GM12892 (cell line): ENCODE measurements around the gene SLC35C1. TPM values are rescaled to one million over a fixed set of nuclear protein-coding genes. Genes with fewer than 3 reads are reported as not detected.

Source experiments
- DNase-seq: peaks from one replicate; pipeline ENCODE4 v3.0.0; 2011; ENCODE audit not compliant: insufficient read length
- FAIRE-seq: peaks from 2 replicates; lab custom pipeline; 2011; peaks lifted over from hg19 to GRCh38; lab: Jason Lieb, UNC
- POLR2A ChIP-seq: IDR thresholded peaks from 2 replicates; pipeline ENCODE4 v1.6.1; 2011; ENCODE audit warnings: low read depth, low read length, control low read depth
- POLR2AphosphoS5 ChIP-seq: IDR thresholded peaks from 2 replicates; pipeline ENCODE4 v1.6.1; 2011; ENCODE audit warnings: low read depth, low read length, control low read depth
- TAF1 ChIP-seq: IDR thresholded peaks from 2 replicates; pipeline ENCODE4 v1.6.1; 2011; ENCODE audit warnings: low read depth, mild to moderate bottlenecking, control low read depth, low read length, borderline replicate concordance
- polyA plus RNA-seq: library from polyadenylated mRNA; unstranded; fragments of >200 nt; gene quantifications from one replicate; pipeline ENCODE4 v1.2.1, GENCODE V29; 2012; ENCODE audit warnings: missing spikeins, inconsistent platforms; ENCODE audit not compliant: missing spikeins

Gene SLC35C1
- polyA plus RNA-seq: 1.8 TPM

DNA sequence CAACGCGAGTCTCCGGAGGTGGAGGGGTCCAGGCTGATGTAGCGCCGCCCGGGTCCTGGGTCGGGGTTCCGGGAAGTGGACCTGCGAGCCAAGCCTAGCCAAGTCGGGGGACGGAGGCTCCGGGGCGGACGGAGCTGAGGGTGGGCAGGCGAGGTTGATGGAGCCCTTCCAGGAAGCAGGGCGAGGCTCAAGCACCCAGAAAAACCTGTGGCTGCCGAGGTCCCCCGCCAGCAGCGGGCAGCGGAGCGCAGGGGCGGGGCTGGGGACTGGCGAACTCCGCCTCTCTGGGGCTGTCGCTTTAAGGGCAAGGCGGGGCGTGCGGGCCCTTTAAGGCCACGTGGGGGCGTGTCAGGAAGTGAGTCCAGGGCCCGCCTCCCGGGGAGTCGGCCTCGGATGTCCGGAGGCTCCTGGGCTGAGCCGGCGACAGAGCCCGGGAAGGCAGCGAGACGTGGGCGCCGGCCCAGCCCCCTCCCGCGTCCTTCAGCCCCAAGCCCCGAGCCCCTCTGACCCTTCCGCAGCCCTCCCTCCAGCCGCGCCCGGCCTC is at the start of gene SLC35C1:
Gene SLC35C1 (plus strand): TSS at position 389 of the 544 bp plus-strand sequence. CDS start 653 bp downstream, outside the sequence.
- TF ChIP-seq POLR2A (peak; percentile 81), POLR2AphosphoS5 (peak; percentile 54; the same call in 1 of the 2 replicates), TAF1 (peak; percentile 45; the same call in 1 of the 2 replicates)
- FAIRE-seq: peak; percentile 96
- peak; percentile 97 for DNase-seq

DNA sequence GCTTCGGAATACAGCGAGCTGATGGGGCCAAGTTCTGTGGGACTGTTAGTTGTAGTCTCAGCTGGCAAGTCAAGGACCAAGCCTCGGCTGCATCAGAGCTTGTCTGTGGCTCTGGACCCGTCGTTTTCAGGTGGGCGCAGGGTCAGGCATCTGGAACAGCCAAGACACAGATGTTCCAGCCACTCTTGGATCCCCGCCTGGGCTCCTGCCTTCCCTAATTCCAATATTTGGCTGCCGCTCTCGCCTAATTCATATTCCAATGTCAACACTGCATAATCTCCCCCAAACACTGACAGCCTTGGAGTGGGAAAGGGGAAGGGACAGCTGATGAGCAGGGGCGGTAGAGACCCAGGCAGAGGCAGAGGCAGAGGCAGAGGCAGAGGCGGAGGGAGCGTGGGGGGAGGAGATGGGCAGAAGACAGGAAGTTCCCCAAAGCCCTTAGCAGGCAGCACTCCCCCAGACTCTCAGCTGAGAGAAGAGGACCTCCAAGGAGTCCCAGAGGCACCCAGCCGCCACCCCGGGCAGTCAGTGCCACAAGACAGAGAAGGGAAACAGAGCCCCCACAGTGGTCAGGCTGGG is 49.6 kb upstream of the SLC35C1 start:
- no peak for FAIRE-seq
- no peak for DNase-seq
- no peak for TF ChIP-seq POLR2AphosphoS5
- no peak for TF ChIP-seq TAF1
- no peak for TF ChIP-seq POLR2A

DNA sequence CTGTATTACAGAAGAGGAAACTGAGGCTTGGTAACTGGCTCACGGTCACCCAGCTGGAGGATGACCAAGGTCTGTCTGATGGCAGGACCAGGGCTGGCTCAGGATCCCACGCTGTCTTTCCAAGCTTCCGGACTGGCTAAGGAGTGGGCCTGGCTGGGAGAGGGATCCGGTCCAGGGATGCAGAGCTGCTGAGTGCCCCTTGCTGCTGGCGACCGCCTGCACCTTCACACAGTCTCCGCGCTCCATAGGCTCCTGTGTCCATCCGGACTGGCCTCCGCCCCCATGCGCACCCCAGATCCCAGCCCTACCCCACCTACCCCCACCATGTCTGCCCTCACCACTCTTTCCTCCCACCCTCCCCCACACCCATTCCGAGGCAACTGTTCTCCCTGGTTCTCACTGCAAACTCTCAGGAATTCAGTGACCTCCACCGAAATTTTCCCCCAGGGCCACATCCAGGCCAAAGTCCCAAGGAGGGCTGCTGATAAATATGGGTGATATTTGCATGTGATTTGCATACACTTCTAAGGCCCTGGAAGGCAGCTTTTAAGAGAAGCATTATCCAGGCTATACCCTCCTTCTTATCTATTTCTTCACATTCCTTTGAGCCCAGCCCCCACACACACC is 48.5 kb upstream of the SLC35C1 start:
- FAIRE-seq (no peak), DNase-seq (no peak)
- TF ChIP-seq POLR2A (no peak), POLR2AphosphoS5 (no peak), TAF1 (no peak)

DNA sequence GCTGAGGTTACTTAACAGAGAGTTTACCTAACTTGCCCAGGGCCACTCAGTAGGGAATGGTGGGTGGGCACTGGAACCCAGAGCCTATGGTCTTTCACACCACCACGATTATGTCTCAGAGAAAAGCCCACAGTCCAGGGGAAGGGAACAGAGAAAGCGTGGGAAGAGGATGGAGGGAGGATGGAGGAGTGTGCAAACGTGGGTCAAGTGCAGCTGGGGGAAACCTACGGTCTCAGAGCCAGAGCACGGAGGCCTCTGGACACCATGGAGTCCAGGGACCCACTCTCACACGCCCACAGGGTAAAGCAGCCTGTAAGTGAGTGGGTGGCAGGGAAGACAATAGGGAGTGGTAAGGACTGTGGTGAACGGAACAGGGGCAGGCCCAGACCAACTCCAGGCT is 47.3 kb upstream of the SLC35C1 start:
- no peak for DNase-seq
- no peak for FAIRE-seq
- TF ChIP-seq POLR2AphosphoS5: no peak
- TF ChIP-seq TAF1: no peak
- no peak for TF ChIP-seq POLR2A

DNA sequence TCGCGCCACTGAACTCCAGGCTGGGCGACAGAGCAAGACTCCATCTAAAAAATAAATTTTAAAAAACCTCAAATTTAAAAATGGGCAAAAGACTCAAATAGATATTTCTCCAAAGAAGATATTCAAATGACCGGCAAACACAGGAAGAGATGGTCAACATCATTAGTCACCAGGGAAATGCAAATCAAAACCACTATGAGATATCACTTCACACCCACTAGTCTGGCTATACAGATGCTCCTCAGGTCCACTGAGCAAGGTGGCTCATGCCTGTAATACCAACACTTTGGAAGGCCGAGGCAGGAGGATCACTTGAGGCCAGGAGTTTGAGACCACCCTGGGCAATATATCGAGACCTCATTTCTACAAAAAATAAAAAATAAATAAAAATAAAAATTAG is 43.3 kb upstream of the SLC35C1 start:
- DNase-seq (no peak), FAIRE-seq (no peak)
- TF ChIP-seq TAF1 (no peak), POLR2AphosphoS5 (no peak)

GRCh38 chr11:45765107-45765668 is 39.8 kb upstream of the SLC35C1 start:
- TF ChIP-seq TAF1 (no peak), POLR2A (no peak), POLR2AphosphoS5 (no peak)
- FAIRE-seq (no peak), DNase-seq (no peak)

GRCh38 chr11:45765836-45766235 is 39.1 kb upstream of the SLC35C1 start:
- FAIRE-seq (no peak), DNase-seq (no peak)
- TF ChIP-seq TAF1: no peak
- no peak for TF ChIP-seq POLR2AphosphoS5
- TF ChIP-seq POLR2A: no peak

- FAIRE-seq: no peak
- TF ChIP-seq POLR2A (no peak), POLR2AphosphoS5 (no peak), TAF1 (no peak)
Observed at GRCh38 chr11:45766469-45766868, 38.5 kb upstream of the SLC35C1 start.

GRCh38 chr11:45768486-45768885 is 36.5 kb upstream of the SLC35C1 start:
- no peak for TF ChIP-seq POLR2AphosphoS5
- TF ChIP-seq POLR2A: no peak
- TF ChIP-seq TAF1: no peak
- DNase-seq (no peak), FAIRE-seq (no peak)

More at GRCh38 chr11:45766469-45766868, 38.5 kb upstream of the SLC35C1 start:
- DNase-seq: no peak

DNA sequence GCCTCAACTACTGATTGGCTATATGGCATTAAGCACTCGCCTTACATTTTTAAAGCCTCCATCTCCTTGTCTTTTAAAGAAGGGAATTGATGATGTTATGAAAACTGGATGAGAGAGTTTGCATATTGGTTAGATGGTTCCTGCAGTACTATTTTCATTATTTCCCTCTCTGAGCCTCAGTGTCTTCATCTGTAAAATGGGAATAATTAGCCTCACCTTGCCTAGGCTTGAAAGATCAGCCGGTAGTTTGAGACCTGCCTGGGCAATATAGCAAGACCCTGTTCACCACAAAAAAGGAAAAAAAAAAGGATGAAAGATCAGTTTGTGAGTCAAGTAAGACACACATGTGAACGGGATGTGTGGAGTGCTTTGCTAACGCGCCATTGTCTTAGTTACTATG is 35.0 kb upstream of the SLC35C1 start:
- peak; percentile 57 for FAIRE-seq
- DNase-seq: no peak

GRCh38 chr11:45771193-45771565 is 33.8 kb upstream of the SLC35C1 start:
- TF ChIP-seq POLR2AphosphoS5: no peak
- FAIRE-seq: no peak
- DNase-seq: peak; percentile 39

More for the DNA sequence above, 35.0 kb upstream of the SLC35C1 start:
- no peak for TF ChIP-seq POLR2A
- TF ChIP-seq POLR2AphosphoS5: no peak
- TF ChIP-seq TAF1: no peak
